Fibroblast of lung (primary cell): Measurements from ENCODE around the gene UNC13B. TPM values are rescaled to one million over a fixed set of nuclear protein-coding genes. Genes with fewer than 3 reads are reported as not detected.

Source experiments
- DNase-seq, 2 donors: peaks; one replicate each; pipeline versions ENCODE4 v3.0.0 to v3.0.0-alpha.2; 2010; ENCODE audit warnings: low read depth in 2 of 2
- H2AFZ ChIP-seq: 2 replicates; pipeline ENCODE4 v1.5.1; 2012; ENCODE audit warnings: low read length, control low read depth, inconsistent platforms
- H3K27ac ChIP-seq: 2 replicates; pipeline ENCODE4 v1.5.1; 2011; ENCODE audit warnings: low read length, control low read depth; ENCODE audit not compliant: insufficient read depth
- H3K27me3 ChIP-seq: 2 replicates; pipeline ENCODE4 v1.5.1; 2011; ENCODE audit warnings: mild to moderate bottlenecking, low read length; ENCODE audit not compliant: control insufficient read depth, insufficient read depth
- H3K36me3 ChIP-seq: 2 replicates; pipeline ENCODE4 v1.5.1; 2011; ENCODE audit warnings: low read length; ENCODE audit not compliant: control insufficient read depth, insufficient read depth
- H3K4me1 ChIP-seq: 2 replicates; pipeline ENCODE4 v1.5.1; 2011; ENCODE audit warnings: low read length; ENCODE audit not compliant: control insufficient read depth, insufficient read depth; ENCODE audit errors: extremely low read depth
- H3K4me2 ChIP-seq: 2 replicates; pipeline ENCODE4 v1.5.1; 2011; ENCODE audit warnings: low read length, control low read depth; ENCODE audit not compliant: insufficient read depth; ENCODE audit errors: extremely low read depth
- H3K4me3 ChIP-seq, 4 experiments: fragments of 200-600 bp in 1 of 4; sonication (generic) in 1 of 4; replicated peaks in 1 of 4; 2 replicates each; pipeline ENCODE4 v1.5.1; 2011 to 2016; ENCODE audit warnings: low read length in 4 of 4, low read depth in 3 of 4, mild to moderate bottlenecking in 3 of 4, control low read depth in 2 of 4, inconsistent platforms in 1 of 4, mixed read lengths in 1 of 4; ENCODE audit not compliant: insufficient read depth in 1 of 4; ENCODE audit errors: control extremely low read depth in 1 of 4
- H3K79me2 ChIP-seq: 2 replicates; pipeline ENCODE4 v1.5.1; 2012; ENCODE audit warnings: mild to moderate bottlenecking, low read length, inconsistent platforms; ENCODE audit not compliant: control insufficient read depth, insufficient read depth
- H3K9ac ChIP-seq: 2 replicates; pipeline ENCODE4 v1.5.1; 2011; ENCODE audit warnings: mild to moderate bottlenecking, low read length, control low read depth; ENCODE audit not compliant: insufficient read depth
- H3K9me3 ChIP-seq: 2 replicates; pipeline ENCODE4 v1.5.1; 2012; ENCODE audit warnings: low read depth, low read length; ENCODE audit not compliant: control insufficient read depth, insufficient read depth
- H4K20me1 ChIP-seq: 2 replicates; pipeline ENCODE4 v1.5.1; 2011; ENCODE audit warnings: low read length; ENCODE audit not compliant: control insufficient read depth, insufficient read depth; ENCODE audit errors: extremely low read depth
- CTCF ChIP-seq, 2 donors: IDR thresholded peaks in 1 of 2; conservative IDR thresholded peaks in 1 of 2; 1 replicate in 1 of 2; 2 replicates in 1 of 2; pipeline ENCODE4 v1.5.1; 2011 to 2012; ENCODE audit warnings: low read length in 2 of 2, control low read depth in 1 of 2, inconsistent platforms in 1 of 2, low read depth in 1 of 2, mild to moderate bottlenecking in 1 of 2
- EZH2 ChIP-seq: IDR thresholded peaks from 2 replicates; pipeline ENCODE4 v1.5.1; 2012; ENCODE audit warnings: low read length, control low read depth, mild to moderate bottlenecking; ENCODE audit errors: missing control alignments
- polyA plus RNA-seq, 2 donors: library from polyadenylated mRNA; depleted of rRNA in 1 of 2; stranded (reverse) in 1 of 2; unstranded in 1 of 2; fragments of >200 nt; gene quantifications; 2 replicates each; pipeline ENCODE4 v1.2.1, GENCODE V29; 2011 to 2012; ENCODE audit warnings: missing spikeins in 1 of 2
- total RNA-seq: library from RNA; depleted of rRNA; stranded (reverse); fragments of >200 nt; gene quantifications from 2 replicates; pipeline ENCODE4 v1.2.1, GENCODE V29; 2014

The UNC13B gene
- total and polyA plus RNA-seq, 2 donors (not counting 1 experiment from before 2014, with no cell fraction given) = 9.7 to 38.3 TPM

DNA sequence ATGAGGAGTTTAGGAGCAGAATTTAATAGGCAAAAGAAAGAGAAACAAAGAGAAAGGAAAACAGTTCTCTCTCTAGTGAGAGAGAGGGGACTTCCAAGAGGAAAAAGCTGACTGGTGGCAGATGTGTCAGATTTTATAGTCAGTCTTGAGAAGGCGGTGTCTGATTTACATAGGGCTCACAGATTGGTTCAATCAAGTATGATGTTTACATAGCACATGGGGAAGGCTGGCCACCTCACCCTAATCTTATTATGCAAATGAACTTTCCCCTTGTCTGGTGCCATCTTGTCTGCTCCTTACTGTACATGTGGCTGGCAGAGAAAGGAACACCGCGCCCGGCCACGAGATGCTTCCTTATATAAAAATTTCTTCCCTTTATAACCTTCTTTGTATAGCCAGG is 24.7 kb downstream of the UNC13B start:
- Histone ChIP-seq H3K9ac (no peak overlapping the region), H3K27ac (no peak overlapping the region), H3K4me1 (no peaks in the 10 kb centered on the region), H4K20me1 (no peaks in the 10 kb centered on the region), H2AFZ (no peak overlapping the region), H3K4me2 (no peak overlapping the region), H3K27me3 (no peaks in the 10 kb centered on the region), H3K4me3 (no peak overlapping the region), H3K36me3 (no peaks in the 10 kb centered on the region), H3K9me3 (no peaks in the 10 kb centered on the region), H3K79me2 (no peaks in the 10 kb centered on the region)
- TF ChIP-seq EZH2 = no peak
- no peak for TF ChIP-seq CTCF (conservative IDR thresholded peaks at IDR 0.05 in 1 of 2, IDR thresholded peaks at IDR 0.05 in 1 of 2; ENCODE audit: low read depth in 1 of 2, low read length in 2 of 2)
- DNase-seq = no peak

DNA sequence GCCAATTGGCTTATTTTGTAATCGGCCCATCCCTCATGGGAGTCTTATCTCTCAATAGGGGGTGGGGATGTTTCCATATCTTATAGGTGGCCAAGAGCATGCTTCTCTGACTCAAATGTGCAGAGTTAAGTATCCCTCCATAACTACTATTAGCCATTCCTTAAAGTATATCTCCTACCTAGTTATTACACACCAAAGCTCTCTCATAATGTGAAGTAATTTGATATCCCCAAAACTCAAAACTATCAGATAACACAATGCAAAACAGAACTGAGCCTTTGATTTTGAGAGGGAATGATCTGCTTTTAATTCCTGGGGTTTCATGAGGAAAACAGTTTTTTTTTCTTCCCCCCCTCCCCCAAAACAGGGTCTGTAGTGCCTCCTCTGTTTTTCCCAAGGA is 28.4 kb downstream of the UNC13B start:
- no peak for DNase-seq
- TF ChIP-seq EZH2 (no peak), CTCF (conservative IDR thresholded peaks at IDR 0.05 in 1 of 2, IDR thresholded peaks at IDR 0.05 in 1 of 2; ENCODE audit: low read depth in 1 of 2, low read length in 2 of 2) (no peak)
- Histone ChIP-seq H3K4me1 (no peaks in the 10 kb centered on the region), H3K27me3 (no peaks in the 10 kb centered on the region), H3K4me3 (no peak overlapping the region), H3K36me3 (no peaks in the 10 kb centered on the region), H3K4me2 (no peak overlapping the region), H3K27ac (no peak overlapping the region), H3K79me2 (no peaks in the 10 kb centered on the region), H4K20me1 (no peaks in the 10 kb centered on the region), H3K9me3 (no peaks in the 10 kb centered on the region), H2AFZ (no peak overlapping the region), H3K9ac (no peak overlapping the region)

- DNase-seq = no peak
- H3K4me1 ChIP-seq = no peaks in the 10 kb centered on the region
- H3K9ac ChIP-seq = no peak overlapping the region
- H2AFZ ChIP-seq = no peak overlapping the region
- H3K36me3 ChIP-seq = no peaks in the 10 kb centered on the region
- H3K4me2 ChIP-seq = no peak overlapping the region
- H3K79me2 ChIP-seq = no peaks in the 10 kb centered on the region
- no peaks in the 10 kb centered on the region for H3K9me3 ChIP-seq
- TF ChIP-seq EZH2 (no peak), CTCF (conservative IDR thresholded peaks at IDR 0.05 in 1 of 2, IDR thresholded peaks at IDR 0.05 in 1 of 2; ENCODE audit: low read depth in 1 of 2, low read length in 2 of 2) (no peak)
- no peak overlapping the region for H3K4me3 ChIP-seq
- H3K27ac ChIP-seq = no peak overlapping the region
- no peaks in the 10 kb centered on the region for H3K27me3 ChIP-seq
- no peaks in the 10 kb centered on the region for H4K20me1 ChIP-seq
These were observed 29.3 kb downstream of the UNC13B start for GRCh38 chr9:35191105-35191504.
